Adrenal gland (tissue), 5 donors: ENCODE measurements around the gene TRAPPC12.

Experiments used
- POLR2A ChIP-seq, 2 donors: fragments of 450-650 bp; IDR thresholded peaks; one replicate each; pipeline ENCODE4 v1.6.1; 2017; ENCODE audit warnings: antibody characterized with exemption in 2 of 2, mild to moderate bottlenecking in 2 of 2, moderate library complexity in 1 of 2
- TF ChIP-seq, protein P1 (sequence below), 6 experiments: fragments of 450-650 bp in 4 of 6; fragments of 200-600 bp in 2 of 6; sonication (generic) in 1 of 6; IDR thresholded peaks; 1 replicate in 5 of 6; 2 replicates in 1 of 6; pipeline versions ENCODE4 v1.5.1 to v1.8.0; 2016 to 2021; ENCODE audit warnings: antibody characterized with exemption in 6 of 6, mild to moderate bottlenecking in 2 of 6, moderate library complexity in 1 of 6
- donor health status: DM: no; HTN: no; CAD: no.

DNA sequence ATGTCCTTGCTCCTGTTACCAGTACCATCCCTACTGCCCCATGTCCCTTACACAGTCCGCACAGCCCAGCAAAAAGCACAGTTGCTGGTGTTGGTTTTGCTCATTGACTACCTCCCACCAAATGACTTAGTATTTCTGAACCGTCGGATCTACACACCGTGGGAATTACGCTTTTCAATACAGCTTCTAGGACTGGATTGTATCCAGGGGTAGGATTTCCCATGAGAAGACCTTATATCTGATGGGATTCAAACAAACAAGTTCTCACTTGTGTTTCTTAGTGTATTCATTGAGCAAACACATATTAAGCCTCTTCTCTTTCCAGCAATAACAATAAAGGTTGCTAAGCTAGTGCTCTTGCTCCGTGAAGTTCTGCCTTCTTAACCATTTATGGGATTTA lies 25.8 kb downstream of the TRAPPC12 start:
- TF ChIP-seq, protein P1, sequence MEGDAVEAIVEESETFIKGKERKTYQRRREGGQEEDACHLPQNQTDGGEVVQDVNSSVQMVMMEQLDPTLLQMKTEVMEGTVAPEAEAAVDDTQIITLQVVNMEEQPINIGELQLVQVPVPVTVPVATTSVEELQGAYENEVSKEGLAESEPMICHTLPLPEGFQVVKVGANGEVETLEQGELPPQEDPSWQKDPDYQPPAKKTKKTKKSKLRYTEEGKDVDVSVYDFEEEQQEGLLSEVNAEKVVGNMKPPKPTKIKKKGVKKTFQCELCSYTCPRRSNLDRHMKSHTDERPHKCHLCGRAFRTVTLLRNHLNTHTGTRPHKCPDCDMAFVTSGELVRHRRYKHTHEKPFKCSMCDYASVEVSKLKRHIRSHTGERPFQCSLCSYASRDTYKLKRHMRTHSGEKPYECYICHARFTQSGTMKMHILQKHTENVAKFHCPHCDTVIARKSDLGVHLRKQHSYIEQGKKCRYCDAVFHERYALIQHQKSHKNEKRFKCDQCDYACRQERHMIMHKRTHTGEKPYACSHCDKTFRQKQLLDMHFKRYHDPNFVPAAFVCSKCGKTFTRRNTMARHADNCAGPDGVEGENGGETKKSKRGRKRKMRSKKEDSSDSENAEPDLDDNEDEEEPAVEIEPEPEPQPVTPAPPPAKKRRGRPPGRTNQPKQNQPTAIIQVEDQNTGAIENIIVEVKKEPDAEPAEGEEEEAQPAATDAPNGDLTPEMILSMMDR (IDR thresholded peaks at IDR 0.05) = no peak
- TF ChIP-seq POLR2A (IDR thresholded peaks at IDR 0.05) = no peak
